Stimulated activated naive CD8-positive, alpha-beta T cell treated with anti-CD3 and anti-CD28 coated beads, Interleukin-15, Interleukin-2, amounts not matched to agents 100 ng/mL and 50 ng/mL, for 24 hours (primary cell): ENCODE measurements around the gene SCAPER.

Source experiments
- H3K27ac Mint-ChIP-seq: one replicate; pipeline ENCODE4 v1.8.0; 2021; ENCODE audit warnings: mild to moderate bottlenecking, mixed read lengths
- H3K27me3 Mint-ChIP-seq: one replicate; pipeline ENCODE4 v1.8.0; 2021; ENCODE audit warnings: mixed read lengths
- H3K36me3 Mint-ChIP-seq: one replicate; pipeline ENCODE4 v1.8.0; 2021; ENCODE audit warnings: low read depth, mixed read lengths
- H3K4me1 Mint-ChIP-seq: one replicate; pipeline ENCODE4 v1.8.0; 2021; ENCODE audit warnings: low read depth, mixed read lengths
- H3K4me3 Mint-ChIP-seq: one replicate; pipeline ENCODE4 v1.8.0; 2021; ENCODE audit warnings: mild to moderate bottlenecking, mixed read lengths
- H3K9me3 Mint-ChIP-seq: one replicate; pipeline ENCODE4 v1.8.0; 2021; ENCODE audit warnings: mixed read lengths

Gene SCAPER

DNA sequence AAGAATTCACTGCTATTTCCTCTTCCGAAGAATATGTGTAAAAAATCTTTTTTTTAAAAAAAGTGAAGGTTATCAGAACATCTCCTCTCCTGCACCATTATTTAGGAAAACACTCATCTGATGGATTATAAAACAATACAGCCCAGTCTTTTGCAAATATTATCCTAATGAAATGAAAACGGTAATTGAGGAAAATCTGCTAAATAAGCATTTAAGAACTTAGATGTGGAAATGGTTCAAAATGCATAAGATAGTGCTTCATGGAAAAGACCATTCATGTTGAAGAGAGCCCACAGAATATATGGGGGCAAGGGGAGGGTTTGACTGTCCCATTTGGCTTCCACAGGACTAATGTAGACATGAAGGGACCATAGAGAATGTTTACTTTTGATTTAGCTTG, 520.7 kb downstream of the SCAPER start:
- H3K27ac Mint-ChIP-seq, result no peak overlapping the region
- H3K36me3 Mint-ChIP-seq, result peaks cover 16% of the 10 kb centered on the region
- no peak overlapping the region for H3K4me3 Mint-ChIP-seq
- no peaks in the 10 kb centered on the region for H3K27me3 Mint-ChIP-seq
- H3K9me3 Mint-ChIP-seq, result no peaks in the 10 kb centered on the region
- no peaks in the 10 kb centered on the region for H3K4me1 Mint-ChIP-seq

DNA sequence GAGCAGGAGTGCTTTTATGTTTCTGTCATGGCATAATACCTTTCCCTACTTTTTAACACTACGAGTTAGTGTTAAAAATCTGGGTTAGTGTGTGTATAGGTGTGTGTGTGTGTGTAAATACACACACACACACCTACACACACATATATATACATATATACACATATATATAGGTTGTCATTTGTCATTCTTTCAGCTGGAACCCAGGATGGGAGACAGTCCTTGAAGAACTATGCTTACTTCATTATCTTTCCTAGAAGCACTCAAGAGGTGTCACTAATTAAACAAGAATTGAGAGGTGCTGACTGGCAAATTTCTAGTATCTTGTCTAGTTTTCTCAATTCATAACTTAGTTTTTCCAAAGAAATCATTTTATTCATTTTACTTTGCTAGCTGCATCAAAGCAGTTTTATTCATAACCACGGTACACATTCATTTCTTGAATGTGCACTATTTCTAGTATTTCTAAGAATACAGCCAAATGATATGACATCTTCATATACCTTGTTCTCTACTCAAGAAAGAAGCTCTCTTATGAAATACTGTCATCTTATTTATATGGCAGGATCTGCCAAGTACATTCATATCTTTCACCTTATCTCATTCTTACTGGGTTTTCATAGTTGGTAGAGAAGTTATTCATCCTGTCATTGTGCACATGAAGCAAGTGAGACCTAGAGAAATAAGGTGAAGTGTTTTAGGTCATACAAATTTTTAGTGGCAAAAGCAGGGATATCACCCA, 522.0 kb downstream of the SCAPER start:
- Mint-ChIP-seq H3K9me3 (no peaks in the 10 kb centered on the region), H3K27ac (no peak overlapping the region), H3K4me3 (no peak overlapping the region), H3K4me1 (no peaks in the 10 kb centered on the region), H3K36me3 (peaks cover 25% of the 10 kb centered on the region), H3K27me3 (no peaks in the 10 kb centered on the region)

DNA sequence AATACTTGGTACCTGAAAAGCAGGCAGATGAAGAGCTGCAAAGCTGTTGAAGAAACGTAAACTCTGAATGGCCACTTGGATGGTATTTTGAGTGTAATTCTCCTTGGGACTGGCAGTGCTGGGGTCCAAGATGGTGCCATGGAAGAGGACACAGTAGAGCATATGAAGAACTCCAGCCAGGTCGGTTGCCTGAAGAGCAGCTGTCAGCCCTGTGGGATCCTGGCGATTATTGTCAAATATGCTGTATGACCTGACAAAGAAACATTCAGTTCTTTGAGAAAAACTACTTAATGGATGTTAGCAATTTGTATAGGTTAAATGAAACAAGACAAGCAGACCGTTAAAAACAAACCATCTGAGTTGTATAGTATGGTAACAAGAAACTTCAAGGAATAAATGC, 523.8 kb downstream of the SCAPER start:
- Mint-ChIP-seq H3K4me3 (no peak overlapping the region), H3K4me1 (no peaks in the 10 kb centered on the region), H3K36me3 (peaks cover 22% of the 10 kb centered on the region), H3K27ac (no peak overlapping the region), H3K9me3 (no peaks in the 10 kb centered on the region), H3K27me3 (no peaks in the 10 kb centered on the region)

DNA sequence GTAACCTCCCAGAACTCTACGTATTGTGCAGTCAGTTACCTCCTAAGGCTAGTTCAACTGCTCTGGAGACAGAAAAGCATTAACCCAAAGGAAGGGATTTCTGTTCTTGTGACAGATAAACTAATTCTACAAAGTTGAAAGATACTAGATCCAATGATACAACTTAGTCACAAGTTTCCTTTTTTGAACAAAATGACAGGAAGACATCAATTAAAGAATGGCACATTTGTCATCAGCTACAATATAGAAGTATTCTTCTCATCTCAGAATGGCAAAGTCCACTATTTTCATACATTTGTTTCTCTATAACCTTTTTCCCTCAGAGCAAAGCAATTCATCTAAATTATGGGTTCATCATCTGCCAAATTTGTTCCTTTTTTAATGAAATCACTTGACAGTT, 524.9 kb downstream of the SCAPER start:
- H3K36me3 Mint-ChIP-seq, result peaks cover 23% of the 10 kb centered on the region
- no peaks in the 10 kb centered on the region for H3K27me3 Mint-ChIP-seq
- no peaks in the 10 kb centered on the region for H3K4me1 Mint-ChIP-seq
- H3K4me3 Mint-ChIP-seq, result no peak overlapping the region
- no peak overlapping the region for H3K27ac Mint-ChIP-seq
- no peaks in the 10 kb centered on the region for H3K9me3 Mint-ChIP-seq

DNA sequence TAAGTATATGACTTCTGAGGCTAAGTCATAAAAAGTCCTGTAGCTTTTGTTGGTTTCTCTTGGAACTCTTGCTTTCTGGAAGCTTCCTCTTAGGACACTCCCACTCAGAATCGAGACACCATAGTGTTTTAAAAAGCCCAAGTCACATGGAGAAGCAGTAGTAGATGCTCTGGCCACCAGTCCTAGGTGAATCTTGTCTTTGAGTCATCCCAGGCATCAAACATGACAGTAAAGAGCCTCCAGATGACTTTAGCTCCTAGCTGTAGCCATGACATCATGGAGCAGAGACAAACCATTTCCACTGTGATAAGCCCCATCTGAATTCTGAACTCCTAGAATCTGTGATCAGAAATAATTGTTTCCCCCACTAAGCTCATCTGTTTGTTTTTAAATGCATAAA, 526.4 kb downstream of the SCAPER start:
- H3K4me3 Mint-ChIP-seq, result no peak overlapping the region
- no peaks in the 10 kb centered on the region for H3K4me1 Mint-ChIP-seq
- H3K36me3 Mint-ChIP-seq, result peaks cover 24% of the 10 kb centered on the region

DNA sequence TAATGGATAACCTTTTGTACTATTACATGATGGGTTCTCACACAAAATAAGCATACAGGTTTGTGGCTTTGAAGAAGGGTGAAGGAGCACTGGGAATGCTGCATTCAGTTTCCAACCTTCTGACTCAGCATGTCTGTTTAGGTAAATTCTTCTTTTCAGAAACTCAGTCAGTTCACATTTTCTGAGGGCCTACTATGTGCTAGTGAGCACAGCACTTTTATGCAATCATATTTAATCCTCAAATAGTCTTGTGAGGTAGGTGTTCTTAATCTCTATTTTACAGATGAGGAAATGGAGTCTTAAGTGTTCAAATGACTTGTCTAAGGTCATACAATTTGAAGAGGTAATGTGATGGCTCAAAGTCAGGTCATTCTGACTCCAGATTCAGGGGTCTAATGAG, 527.4 kb downstream of the SCAPER start:
- Mint-ChIP-seq H3K9me3 (no peaks in the 10 kb centered on the region), H3K27me3 (no peaks in the 10 kb centered on the region), H3K36me3 (peaks cover 24% of the 10 kb centered on the region), H3K4me3 (no peak overlapping the region), H3K4me1 (no peaks in the 10 kb centered on the region), H3K27ac (no peak overlapping the region)

More for the DNA sequence above, 526.4 kb downstream of the SCAPER start:
- H3K9me3 Mint-ChIP-seq, result no peaks in the 10 kb centered on the region
- no peak overlapping the region for H3K27ac Mint-ChIP-seq
- H3K27me3 Mint-ChIP-seq, result no peaks in the 10 kb centered on the region

DNA sequence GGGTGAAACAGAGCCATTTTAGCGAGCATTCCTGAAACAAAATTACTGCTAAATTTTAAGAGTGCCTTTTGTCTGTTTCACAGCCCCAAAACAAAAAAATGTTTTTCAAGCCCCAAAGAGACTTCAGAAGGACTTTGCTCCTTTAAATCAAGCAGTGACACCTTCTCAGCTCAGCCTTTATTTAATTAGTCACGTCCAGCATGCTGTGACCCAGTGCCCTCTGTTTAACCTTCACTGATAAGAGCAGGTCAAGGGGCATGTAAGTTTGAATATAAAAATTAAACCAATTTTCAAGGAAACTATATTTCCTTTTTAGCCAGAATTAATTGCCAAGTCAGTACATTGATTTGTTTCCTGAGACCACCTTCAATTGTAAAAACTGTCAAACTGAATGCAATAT, 527.9 kb downstream of the SCAPER start:
- no peaks in the 10 kb centered on the region for H3K27me3 Mint-ChIP-seq
- no peak overlapping the region for H3K4me3 Mint-ChIP-seq
- H3K9me3 Mint-ChIP-seq, result no peaks in the 10 kb centered on the region
- no peaks in the 10 kb centered on the region for H3K4me1 Mint-ChIP-seq
- H3K27ac Mint-ChIP-seq, result no peak overlapping the region
- peaks cover 27% of the 10 kb centered on the region for H3K36me3 Mint-ChIP-seq

DNA sequence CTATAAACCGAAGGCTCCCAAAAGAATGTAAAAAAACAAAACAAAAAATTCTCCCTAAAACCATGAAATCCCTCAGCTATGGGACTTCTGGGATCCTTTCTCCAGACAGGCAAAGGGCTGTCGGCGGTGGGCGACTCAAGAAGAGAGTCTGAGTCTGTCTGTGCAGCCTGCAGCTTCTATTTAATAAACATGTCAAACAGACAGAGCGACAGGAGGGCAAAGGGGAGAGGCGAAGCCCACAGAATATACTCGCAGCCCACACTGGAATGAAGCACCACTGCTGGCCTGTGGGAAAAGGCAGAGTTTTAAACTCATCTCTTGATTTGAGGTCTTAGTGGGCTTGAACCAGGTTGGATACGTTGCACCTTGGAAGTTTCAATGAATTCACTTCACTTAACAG, 528.3 kb downstream of the SCAPER start:
- no peaks in the 10 kb centered on the region for H3K27me3 Mint-ChIP-seq
- no peak overlapping the region for H3K27ac Mint-ChIP-seq
- no peaks in the 10 kb centered on the region for H3K4me1 Mint-ChIP-seq
- H3K9me3 Mint-ChIP-seq, result no peaks in the 10 kb centered on the region
- H3K4me3 Mint-ChIP-seq, result no peak overlapping the region
- peaks cover 31% of the 10 kb centered on the region for H3K36me3 Mint-ChIP-seq

DNA sequence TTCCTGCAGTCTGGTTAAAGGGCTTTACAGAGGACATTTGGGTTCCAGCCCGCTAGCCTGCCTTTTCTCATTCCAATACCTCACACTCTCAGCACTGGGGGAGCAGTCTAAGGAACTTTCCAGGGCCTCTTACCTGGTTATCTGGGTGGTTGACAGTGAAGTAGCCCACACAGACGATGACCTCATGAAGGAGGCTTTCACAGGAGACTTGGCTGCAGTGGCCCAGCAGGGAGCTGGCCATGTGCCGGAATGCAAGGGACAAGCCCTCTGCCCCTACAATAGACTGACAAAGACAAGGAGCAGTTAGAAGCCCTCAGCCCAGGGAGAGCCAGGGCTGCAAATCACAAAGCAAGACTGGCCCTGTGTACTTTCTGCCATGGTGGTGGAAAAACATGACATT, 529.1 kb downstream of the SCAPER start:
- Mint-ChIP-seq H3K36me3 (peaks cover 31% of the 10 kb centered on the region), H3K27me3 (no peaks in the 10 kb centered on the region), H3K27ac (no peak overlapping the region), H3K9me3 (no peaks in the 10 kb centered on the region), H3K4me3 (no peak overlapping the region), H3K4me1 (no peaks in the 10 kb centered on the region)

DNA sequence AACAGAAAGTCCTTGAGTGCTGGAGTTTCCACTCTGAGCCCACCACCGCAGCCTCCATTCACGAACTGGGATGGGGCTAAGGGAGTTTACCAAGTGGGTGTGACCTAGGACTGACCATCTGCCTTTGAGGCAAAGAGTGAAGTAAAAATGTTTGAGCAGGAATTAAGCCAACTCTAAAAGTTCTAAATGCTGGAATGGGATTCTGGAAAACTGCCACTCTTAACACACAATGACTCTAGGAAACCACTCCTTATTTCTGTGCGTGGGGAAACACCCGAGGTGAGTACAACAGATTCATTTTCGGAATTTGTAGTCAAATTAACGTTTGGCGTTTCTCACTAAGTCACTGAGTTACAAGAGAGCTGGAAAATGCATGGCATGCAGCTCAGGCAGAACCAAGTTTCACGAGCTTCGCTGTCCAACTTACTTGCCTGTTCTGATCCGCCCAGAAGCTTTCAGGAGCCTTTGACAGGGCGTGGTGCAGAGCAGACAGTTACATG, 537.0 kb downstream of the SCAPER start:
- Mint-ChIP-seq H3K27ac (no peak overlapping the region), H3K27me3 (no peaks in the 10 kb centered on the region), H3K36me3 (peaks cover 7% of the 10 kb centered on the region), H3K4me1 (no peaks in the 10 kb centered on the region), H3K9me3 (no peaks in the 10 kb centered on the region), H3K4me3 (no peak overlapping the region)

DNA sequence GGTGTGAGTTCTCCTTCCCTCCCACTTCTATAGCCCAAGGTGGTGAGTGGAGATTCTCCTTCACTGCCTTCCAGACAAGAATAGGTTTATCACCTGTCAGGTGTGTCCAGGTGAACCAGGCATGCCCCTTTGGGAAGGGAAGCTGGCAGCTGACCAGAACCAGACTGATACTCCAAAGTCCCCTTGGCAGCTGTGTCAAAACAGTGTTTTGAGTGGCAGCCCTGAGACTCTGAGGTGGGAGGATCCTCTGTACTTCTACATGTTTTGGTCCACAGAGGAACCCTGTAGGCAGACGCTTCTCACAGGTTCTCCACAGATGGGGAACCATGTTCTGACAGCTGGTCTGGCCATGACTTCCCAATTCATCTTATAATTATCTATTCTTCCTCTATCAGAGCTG, 538.4 kb downstream of the SCAPER start:
- H3K4me3 Mint-ChIP-seq, result no peak overlapping the region
- H3K4me1 Mint-ChIP-seq, result no peaks in the 10 kb centered on the region
- peaks cover 2% of the 10 kb centered on the region for H3K36me3 Mint-ChIP-seq
- H3K9me3 Mint-ChIP-seq, result no peaks in the 10 kb centered on the region
- H3K27me3 Mint-ChIP-seq, result no peaks in the 10 kb centered on the region
- H3K27ac Mint-ChIP-seq, result no peak overlapping the region

DNA sequence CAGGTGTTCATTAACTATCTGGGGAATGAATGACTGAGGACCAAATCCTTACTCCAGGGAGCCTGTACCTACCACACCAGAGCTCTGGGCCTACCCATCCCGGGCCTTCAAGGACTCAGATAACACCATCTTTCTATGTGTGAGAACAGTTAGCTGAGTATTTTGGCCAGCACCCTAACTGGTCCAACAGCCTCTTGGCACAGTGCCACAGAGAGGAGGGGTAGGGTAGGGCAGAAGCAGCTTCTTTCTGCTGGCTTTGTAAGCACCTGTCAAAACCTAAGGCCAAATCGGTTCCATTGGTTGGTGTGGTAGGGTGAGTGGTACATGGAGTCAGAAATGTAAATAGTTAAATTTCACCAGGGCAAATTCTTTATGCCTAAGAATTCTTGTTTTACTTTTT, 541.9 kb downstream of the SCAPER start:
- Mint-ChIP-seq H3K27ac (no peak overlapping the region), H3K4me3 (no peak overlapping the region), H3K9me3 (no peaks in the 10 kb centered on the region), H3K4me1 (no peaks in the 10 kb centered on the region), H3K27me3 (no peaks in the 10 kb centered on the region), H3K36me3 (peaks cover 4% of the 10 kb centered on the region)

DNA sequence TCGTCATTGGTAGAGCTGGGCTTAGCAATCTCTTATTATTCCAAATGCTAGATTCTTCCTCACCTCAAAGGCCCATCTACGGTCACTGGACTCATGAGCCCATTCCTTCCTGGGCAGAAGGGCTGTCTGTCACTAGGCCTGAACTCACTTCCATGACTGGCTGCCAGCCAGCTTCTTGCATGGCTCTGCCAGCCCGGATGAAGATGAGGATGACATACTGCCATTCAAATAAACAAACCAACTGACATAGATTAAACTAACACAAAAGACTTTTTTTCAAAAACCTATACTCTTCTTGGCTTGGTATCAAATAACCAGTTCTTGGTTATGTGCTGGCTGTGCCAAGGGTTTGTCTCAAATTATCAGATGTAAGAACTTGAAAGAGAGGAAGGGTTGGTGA, 544.7 kb downstream of the SCAPER start:
- Mint-ChIP-seq H3K27ac (no peak overlapping the region), H3K9me3 (no peaks in the 10 kb centered on the region), H3K4me1 (no peaks in the 10 kb centered on the region), H3K4me3 (no peak overlapping the region), H3K36me3 (peaks cover 4% of the 10 kb centered on the region), H3K27me3 (no peaks in the 10 kb centered on the region)

DNA sequence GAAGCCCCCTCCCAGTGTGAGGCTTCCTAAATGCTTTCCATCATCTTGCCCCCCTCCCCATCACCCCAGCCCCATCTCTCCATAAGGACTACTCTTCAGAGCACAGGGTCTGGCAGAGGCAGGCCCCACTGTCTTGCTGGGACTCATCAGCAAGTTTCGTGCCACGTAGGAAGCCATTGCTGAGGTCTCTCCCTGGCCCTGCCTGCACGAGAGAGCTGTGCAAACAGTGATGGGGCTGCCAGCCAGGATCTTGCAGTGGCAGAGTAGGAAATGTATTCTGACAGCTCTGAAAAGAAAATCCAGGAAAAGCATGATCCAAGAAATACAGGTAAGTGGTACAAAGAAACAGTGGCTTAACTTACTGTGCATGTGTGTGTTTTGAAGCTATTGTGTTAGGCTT, 546.0 kb downstream of the SCAPER start:
- H3K4me3 Mint-ChIP-seq, result no peak overlapping the region
- no peak overlapping the region for H3K27ac Mint-ChIP-seq
- no peaks in the 10 kb centered on the region for H3K27me3 Mint-ChIP-seq
- H3K9me3 Mint-ChIP-seq, result no peaks in the 10 kb centered on the region
- H3K36me3 Mint-ChIP-seq, result peaks cover 4% of the 10 kb centered on the region
- H3K4me1 Mint-ChIP-seq, result no peaks in the 10 kb centered on the region

DNA sequence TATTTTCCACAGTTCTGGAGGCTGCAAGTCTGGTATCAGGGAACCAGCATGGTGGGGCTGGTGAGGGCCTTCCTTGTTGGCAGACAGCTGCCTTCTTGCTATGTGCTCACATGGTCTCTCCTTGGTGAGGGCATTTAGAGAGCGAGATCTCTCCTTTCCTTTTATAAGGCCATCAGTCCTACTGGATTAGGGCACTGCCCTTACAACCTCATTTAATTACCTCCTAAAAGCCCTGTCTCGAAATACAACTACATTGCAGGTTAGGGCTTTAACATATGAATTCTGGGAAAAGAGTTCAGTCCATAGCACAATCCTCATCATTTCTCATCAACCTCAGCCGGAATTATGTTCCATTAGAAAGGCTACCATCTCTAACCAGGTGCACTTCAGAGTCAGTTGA, 546.7 kb downstream of the SCAPER start:
- Mint-ChIP-seq H3K4me1 (no peaks in the 10 kb centered on the region), H3K36me3 (peaks cover 8% of the 10 kb centered on the region), H3K9me3 (no peaks in the 10 kb centered on the region), H3K27me3 (no peaks in the 10 kb centered on the region), H3K4me3 (no peak overlapping the region), H3K27ac (no peak overlapping the region)

DNA sequence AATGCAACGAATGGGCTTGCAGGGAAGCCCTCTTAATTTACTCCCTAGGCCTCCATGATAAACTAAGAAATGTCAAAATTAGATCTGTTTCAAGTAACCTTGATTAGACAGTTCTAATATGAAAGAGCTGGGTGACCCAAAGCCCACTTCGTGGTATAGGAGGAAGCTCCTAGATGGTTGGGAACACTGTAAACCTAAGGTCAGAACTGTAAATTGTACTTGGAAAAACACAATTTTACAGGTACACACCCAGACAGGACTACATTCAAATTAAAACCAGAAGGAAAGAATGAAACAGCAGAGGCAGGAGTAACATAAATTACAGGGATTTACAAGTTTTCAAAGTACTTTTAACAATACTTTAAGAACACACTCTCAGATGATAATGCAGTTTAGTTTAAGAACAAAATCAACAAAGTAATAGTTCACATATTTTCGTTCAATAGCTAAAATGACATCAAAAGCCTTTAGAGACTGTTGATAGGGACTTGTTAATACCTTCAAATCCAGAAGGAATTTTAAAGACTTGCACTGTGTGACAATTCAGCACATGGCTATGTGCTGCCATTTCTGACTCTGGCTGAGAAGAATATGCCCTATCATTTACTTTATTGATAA, 550.2 kb downstream of the SCAPER start:
- no peaks in the 10 kb centered on the region for H3K4me1 Mint-ChIP-seq
- H3K36me3 Mint-ChIP-seq, result peaks cover 11% of the 10 kb centered on the region
- H3K9me3 Mint-ChIP-seq, result no peaks in the 10 kb centered on the region
- H3K27me3 Mint-ChIP-seq, result no peaks in the 10 kb centered on the region
- H3K4me3 Mint-ChIP-seq, result no peak overlapping the region
- H3K27ac Mint-ChIP-seq, result no peak overlapping the region
